GM10266 (cell line): ENCODE data around the gene ZGRF1.
A peak's percentile ranks its signal among the peaks of the same experiment; 100 is the strongest.

Experiments used
- DNase-seq: peaks from one replicate; pipeline ENCODE4 v3.0.0; 2012; ENCODE audit errors: extremely low spot score
- TF ChIP-seq, protein P1 (sequence below): IDR thresholded peaks from 2 replicates; pipeline ENCODE4 v1.5.1; 2012; ENCODE audit warnings: mild to moderate bottlenecking, low read depth; ENCODE audit not compliant: control insufficient read depth, insufficient read depth; ENCODE audit errors: missing control alignments

ZGRF1 gene, protein sequence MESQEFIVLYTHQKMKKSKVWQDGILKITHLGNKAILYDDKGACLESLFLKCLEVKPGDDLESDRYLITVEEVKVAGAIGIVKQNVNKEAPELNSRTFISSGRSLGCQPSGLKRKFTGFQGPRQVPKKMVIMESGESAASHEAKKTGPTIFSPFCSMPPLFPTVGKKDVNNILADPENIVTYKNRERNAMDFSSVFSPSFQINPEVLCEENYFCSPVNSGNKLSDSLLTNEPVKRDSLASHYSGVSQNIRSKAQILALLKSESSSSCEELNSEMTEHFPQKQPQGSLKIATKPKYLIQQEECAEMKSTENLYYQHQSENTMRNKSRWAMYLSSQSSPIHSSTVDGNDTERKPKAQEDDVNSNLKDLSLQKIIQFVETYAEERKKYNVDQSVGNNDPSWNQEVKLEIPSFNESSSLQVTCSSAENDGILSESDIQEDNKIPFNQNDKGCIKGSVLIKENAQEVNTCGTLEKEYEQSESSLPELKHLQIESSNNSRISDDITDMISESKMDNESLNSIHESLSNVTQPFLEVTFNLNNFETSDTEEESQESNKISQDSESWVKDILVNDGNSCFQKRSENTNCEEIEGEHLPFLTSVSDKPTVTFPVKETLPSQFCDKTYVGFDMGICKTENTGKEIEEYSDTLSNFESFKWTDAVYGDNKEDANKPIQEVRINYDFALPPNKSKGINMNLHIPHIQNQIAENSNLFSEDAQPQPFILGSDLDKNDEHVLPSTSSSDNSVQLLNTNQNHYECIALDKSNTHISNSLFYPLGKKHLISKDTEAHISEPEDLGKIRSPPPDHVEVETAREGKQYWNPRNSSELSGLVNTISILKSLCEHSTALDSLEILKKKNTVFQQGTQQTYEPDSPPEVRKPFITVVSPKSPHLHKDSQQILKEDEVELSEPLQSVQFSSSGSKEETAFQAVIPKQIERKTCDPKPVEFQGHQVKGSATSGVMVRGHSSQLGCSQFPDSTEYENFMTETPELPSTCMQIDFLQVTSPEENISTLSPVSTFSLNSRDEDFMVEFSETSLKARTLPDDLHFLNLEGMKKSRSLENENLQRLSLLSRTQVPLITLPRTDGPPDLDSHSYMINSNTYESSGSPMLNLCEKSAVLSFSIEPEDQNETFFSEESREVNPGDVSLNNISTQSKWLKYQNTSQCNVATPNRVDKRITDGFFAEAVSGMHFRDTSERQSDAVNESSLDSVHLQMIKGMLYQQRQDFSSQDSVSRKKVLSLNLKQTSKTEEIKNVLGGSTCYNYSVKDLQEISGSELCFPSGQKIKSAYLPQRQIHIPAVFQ (N-terminal part only)

DNA sequence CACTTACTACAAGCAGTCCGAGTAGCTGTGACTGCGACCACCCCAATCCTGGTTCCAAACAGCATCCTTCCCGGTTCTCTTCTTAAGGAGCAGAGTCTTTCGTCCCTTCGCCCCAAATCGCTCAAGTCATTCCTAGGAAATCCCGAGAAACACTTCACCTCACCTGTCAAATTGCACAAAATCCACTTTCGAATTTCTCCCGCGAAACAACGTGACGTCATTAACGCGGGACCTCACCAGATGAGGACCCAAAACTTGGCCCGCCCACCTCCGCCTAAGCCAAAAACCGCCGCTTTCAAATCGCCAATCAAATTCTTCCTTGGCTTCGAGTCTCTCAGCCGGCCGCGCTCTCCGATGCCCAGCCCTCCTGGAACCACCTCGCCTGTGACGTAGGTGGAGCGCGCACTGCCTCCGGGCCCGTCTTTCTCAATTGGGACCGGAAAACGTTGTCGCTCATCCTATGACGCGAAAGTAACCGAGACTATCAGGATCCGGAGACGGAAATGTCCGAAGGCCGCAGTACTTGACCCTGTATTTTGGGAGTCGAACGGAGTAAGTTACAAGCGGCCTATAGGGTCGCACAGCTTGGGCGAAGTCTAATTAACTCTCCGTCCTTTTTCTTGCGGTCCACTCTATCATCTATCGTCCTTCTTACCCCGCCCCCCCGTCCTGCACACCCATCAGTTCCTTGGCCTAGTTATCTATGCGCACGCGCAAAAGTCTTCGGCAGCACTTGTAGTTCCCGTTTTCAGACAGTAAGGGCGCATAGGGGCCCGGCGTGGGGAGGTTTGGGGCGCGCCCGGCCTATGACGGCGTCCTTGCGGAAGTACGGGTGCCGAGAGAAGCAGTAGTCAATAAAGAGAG lies at the start of gene ZGRF1, which contains the start of gene LARP7:
ZGRF1 (minus strand) TSS at position 222 of the 864 bp plus-strand sequence. CDS start 3,733 bp downstream, outside the sequence.
LARP7 (plus strand) TSS at position 456 of the 864 bp plus-strand sequence. CDS start 7,527 bp downstream, outside the sequence.
- DNase-seq, result peak; percentile 83
- TF ChIP-seq, protein P1, sequence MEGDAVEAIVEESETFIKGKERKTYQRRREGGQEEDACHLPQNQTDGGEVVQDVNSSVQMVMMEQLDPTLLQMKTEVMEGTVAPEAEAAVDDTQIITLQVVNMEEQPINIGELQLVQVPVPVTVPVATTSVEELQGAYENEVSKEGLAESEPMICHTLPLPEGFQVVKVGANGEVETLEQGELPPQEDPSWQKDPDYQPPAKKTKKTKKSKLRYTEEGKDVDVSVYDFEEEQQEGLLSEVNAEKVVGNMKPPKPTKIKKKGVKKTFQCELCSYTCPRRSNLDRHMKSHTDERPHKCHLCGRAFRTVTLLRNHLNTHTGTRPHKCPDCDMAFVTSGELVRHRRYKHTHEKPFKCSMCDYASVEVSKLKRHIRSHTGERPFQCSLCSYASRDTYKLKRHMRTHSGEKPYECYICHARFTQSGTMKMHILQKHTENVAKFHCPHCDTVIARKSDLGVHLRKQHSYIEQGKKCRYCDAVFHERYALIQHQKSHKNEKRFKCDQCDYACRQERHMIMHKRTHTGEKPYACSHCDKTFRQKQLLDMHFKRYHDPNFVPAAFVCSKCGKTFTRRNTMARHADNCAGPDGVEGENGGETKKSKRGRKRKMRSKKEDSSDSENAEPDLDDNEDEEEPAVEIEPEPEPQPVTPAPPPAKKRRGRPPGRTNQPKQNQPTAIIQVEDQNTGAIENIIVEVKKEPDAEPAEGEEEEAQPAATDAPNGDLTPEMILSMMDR, result peak; percentile 95

DNA sequence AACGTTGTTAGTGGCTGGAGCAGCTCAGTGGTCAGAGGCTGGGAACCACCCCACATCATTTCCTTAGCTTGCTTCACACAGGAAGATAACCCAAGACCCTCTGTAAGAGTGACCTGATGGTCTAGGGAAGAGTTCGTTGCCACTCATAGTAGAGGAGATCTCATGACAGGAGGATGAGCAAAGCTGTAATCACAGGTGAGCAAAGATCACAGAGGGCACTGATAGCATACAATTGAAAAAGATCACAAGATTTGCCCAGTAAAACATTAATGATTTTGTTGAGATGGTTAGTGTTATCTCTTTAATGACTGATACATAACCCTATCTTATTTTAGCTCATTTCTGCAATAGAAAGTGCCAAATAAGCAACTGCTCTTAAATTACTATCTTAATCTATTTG lies 44.3 kb upstream of the ZGRF1 start:
- TF ChIP-seq, protein P1, result no peak
- no peak for DNase-seq

DNA sequence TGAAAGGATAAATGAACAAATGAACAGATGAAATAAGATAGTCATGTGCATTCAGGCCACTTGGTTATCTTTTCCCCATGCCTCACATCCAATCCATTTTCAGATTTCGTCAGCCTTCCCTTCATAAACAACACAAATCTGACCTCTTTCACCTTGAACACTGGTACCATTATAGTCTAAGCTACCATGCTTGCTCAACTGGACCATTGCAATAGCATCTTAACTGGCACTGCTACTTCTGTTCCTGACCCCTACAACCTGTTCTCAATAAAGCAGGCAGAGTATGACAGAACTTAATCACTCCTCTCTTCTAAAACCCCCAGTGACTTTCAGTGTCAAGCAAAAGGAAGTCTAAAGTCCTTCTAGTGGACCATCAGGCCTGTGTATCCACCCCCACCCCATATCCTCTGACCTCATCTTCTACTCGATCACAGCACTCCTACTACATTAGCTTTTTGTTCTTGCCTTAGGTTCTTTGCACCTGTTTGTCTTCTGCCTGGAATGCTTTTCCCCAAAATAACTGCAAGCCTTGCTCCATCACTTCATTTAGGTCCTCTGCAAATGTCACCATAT lies 40.9 kb upstream of the ZGRF1 start:
- TF ChIP-seq, protein P1, result no peak
- DNase-seq, result no peak

DNA sequence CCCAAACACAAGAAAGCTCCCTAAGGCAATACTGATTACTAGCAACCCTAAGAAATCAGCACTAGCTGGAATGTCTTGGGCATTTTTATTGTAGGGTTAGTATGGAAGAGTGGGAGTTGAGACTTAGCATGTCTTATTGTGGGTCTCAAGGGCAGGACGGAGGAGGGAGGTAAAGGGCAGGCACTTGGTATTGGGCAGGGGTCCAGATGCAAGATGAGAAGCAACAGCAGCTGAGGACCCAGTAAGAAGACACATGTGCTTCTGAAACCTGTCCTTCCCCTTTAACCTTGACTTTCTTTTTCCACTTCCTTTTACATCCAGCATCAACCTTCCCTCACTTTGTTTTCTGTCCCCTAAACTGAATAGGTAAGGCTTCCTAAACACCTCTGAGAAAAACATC lies 37.7 kb upstream of the ZGRF1 start:
- TF ChIP-seq, protein P1, result no peak
- DNase-seq, result no peak

DNA sequence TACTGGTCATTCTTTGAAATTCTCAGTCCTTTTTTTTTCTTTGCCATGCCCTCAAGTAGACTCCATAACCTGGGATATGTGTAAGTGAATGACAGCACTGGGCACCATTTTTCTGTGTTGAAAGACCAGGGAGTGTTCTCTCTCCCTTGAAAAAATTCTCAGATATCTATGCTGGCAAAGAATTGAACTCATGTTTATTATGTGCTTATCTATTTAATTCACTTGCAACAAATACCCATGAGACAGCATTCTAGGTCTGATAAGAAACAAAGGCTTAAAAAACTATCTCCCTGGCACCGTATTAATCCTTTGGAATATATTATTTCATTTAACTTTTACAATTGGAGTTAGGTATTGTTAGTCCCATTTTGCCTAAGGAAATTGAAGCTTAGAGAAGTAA lies 37.0 kb upstream of the ZGRF1 start:
- TF ChIP-seq, protein P1, result no peak
- no peak for DNase-seq

DNA sequence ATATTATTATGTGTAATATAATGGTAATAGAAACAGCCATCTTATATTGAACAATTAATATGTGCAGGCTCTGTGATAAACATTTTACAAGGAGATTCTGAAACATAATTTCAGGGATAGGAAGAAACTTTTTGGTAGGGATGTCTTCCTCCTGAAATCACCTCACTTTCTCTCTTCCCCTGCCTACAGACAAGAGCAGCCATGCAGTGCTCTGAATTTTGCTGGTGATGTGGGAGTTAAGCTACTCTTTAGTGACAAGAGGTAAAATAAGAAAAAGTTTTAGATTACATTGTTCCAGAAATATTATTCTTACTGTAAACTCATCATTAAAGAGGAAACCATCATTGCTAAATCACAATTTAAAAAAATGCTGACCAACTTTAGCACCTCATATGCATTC lies 36.4 kb upstream of the ZGRF1 start:
- TF ChIP-seq, protein P1, result no peak
- DNase-seq, result no peak
